Psoas muscle (tissue), 8 donors: ENCODE measurements around the gene FAM219B. TPM values are rescaled to one million over a fixed set of nuclear protein-coding genes. Genes with fewer than 3 reads are reported as not detected.
A peak's percentile ranks its signal among the peaks of the same experiment; 100 is the strongest.

ENCODE experiments used
- ATAC-seq, 4 donors: fragments of 200-7000 bp; cut with Tn5 transposase; one replicate each; pipeline ENCODE4 v1.9.1; 2020; ENCODE audit warnings: moderate library complexity in 3 of 4, mild to moderate bottlenecking in 2 of 4
- DNase-seq, 2 donors: peaks; one replicate each; pipeline ENCODE4 v3.0.0-alpha.2; 2020
- H3K27ac ChIP-seq: fragments of 200-600 bp; one replicate; pipeline ENCODE4 v1.8.0; 2022
- H3K27me3 ChIP-seq, 3 donors: fragments of 200-600 bp in 1 of 3; one replicate each; pipeline versions ENCODE4 v1.6.1 to v1.8.0; 2013 to 2022; ENCODE audit warnings: low read length in 2 of 3, mild to moderate bottlenecking in 2 of 3, moderate library complexity in 1 of 3; ENCODE audit not compliant: insufficient read depth in 3 of 3
- H3K36me3 ChIP-seq, 2 donors: fragments of 200-600 bp in 1 of 2; one replicate each; pipeline versions ENCODE4 v1.6.1 to v1.8.0; 2013 to 2022; ENCODE audit warnings: low read depth in 1 of 2, mild to moderate bottlenecking in 1 of 2, moderate library complexity in 1 of 2; ENCODE audit not compliant: insufficient read depth in 1 of 2
- H3K4me1 ChIP-seq: fragments of 200-600 bp; one replicate; pipeline ENCODE4 v1.8.0; 2022
- H3K4me3 ChIP-seq: fragments of 200-600 bp; one replicate; pipeline ENCODE4 v1.8.0; 2022; ENCODE audit warnings: mild to moderate bottlenecking
- H3K9me3 ChIP-seq: fragments of 200-600 bp; one replicate; pipeline ENCODE4 v1.8.0; 2022
- WGBS, 3 donors: extraction: QIAGEN DNeasy Blood & Tissue Kit; methylation state at CpG; one replicate each; pipeline versions ENCODE4 v1.1.6 to v1.1.7; 2013; 5-methylcytosine and 5-hydroxymethylcytosine counted together
- intact Hi-C, 2 donors: fragments of 100-400 bp; cut with DNase I; formaldehyde crosslinking; loops; one replicate each; pipeline versions ENCODE4 v1.11.0 to v1.14.2; 2022
- polyA plus RNA-seq, 3 donors: library from polyadenylated mRNA; stranded (reverse); fragments of 200-250 nt; gene quantifications; one replicate each; pipeline ENCODE4 v1.2.3, GENCODE V29; 2013
- total RNA-seq, 4 donors: library from RNA; stranded (reverse); fragmentation: NEBNext Ultra II Directional in 2 of 4; extraction: Animal tissue kit (Norgen Biotek cat#: 25700) in 2 of 4; gene quantifications; one replicate each; pipeline versions ENCODE4 v1.2.1 to v1.2.4, GENCODE V29; 2021 to 2023
- TF ChIP-seq, protein P1 (sequence below): fragments of 200-600 bp; IDR thresholded peaks from one replicate; pipeline ENCODE4 v1.8.0; 2022; ENCODE audit warnings: antibody characterized with exemption
- donor health status: healthy with polysubstance abuse.
- donor health status: DM: no; HTN: no; CAD: no; lungs with moderate emphysema.
- donor health status: Bipolar disorder and iron deficiency.
- donor health status: healthy.
- donor health status: DM: yes; HTN: yes; CAD: no.
- donor health status: DM: no; HTN: no; CAD: no.
- donor health status: DM: no; HTN: no; CAD: no.
- donor health status: DM: yes; HTN: yes; CAD: no.

FAM219B gene
- total and polyA plus RNA-seq, 7 donors = 26.5 to 78.0 (median 48.4) TPM

DNA sequence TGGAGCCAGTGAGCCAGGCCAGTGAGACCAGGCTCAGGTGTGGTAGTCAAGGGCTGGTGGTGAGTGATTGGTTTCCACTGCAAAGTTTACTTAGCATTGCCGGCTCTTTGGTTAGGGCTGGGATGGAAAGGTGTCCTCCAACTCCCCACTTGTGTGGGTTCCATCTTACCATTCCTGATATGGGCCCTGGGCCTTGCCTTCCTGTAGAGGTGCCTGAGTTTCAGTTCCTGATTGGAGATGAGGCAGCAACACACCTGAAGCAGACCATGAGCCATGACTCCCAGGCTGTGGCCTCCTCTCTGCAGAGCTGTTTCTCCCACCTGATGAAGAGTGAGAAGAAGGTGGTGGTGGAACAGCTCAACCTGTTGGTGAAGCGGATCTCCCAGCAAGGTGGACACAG is 13.7 kb downstream of the FAM219B start:
- peaks cover 13 to 58% of the 10 kb centered on the region in 2 donors for H3K36me3 ChIP-seq

DNA sequence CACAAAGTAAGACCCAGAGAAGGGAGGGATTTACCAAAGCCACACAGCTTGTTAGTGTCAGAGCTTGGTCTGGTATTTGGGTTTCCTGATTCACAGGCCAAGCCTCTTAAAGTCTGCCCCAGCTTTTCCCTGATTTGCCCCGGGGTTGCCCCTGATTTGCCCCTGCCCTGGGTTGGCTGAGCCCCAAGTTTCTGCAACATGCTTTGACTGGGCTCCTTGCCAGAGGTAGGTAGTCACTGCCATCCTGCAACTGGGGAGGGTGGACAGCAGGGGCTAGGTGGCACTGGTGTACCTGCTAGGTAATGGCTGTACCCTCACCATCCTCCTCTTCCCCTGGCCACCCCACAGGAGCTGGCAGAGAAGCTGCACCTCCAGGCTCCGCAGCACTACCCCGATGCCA is 14.3 kb downstream of the FAM219B start:
- Histone ChIP-seq H3K36me3 (peaks cover 6 to 51% of the 10 kb centered on the region in 2 donors), H3K27ac (peak overlapping the region; percentile 90), H3K4me3 (no peak overlapping the region), H3K9me3 (no peaks in the 10 kb centered on the region), H3K4me1 (peaks cover 18% of the 10 kb centered on the region), H3K27me3 (no peaks in the 10 kb centered on the region)
- ATAC-seq (no peak), DNase-seq (peak in 1 of 2 donors; percentile 41)
- WGBS, 3 donors = 89 to 98% (median 91%) methylated on average over 3 of the region's 3 CpGs
- TF ChIP-seq, protein P1, sequence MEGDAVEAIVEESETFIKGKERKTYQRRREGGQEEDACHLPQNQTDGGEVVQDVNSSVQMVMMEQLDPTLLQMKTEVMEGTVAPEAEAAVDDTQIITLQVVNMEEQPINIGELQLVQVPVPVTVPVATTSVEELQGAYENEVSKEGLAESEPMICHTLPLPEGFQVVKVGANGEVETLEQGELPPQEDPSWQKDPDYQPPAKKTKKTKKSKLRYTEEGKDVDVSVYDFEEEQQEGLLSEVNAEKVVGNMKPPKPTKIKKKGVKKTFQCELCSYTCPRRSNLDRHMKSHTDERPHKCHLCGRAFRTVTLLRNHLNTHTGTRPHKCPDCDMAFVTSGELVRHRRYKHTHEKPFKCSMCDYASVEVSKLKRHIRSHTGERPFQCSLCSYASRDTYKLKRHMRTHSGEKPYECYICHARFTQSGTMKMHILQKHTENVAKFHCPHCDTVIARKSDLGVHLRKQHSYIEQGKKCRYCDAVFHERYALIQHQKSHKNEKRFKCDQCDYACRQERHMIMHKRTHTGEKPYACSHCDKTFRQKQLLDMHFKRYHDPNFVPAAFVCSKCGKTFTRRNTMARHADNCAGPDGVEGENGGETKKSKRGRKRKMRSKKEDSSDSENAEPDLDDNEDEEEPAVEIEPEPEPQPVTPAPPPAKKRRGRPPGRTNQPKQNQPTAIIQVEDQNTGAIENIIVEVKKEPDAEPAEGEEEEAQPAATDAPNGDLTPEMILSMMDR = no peak
- intact Hi-C loops = no loop called here

More for the DNA sequence above, 13.7 kb downstream of the FAM219B start:
- no peak overlapping the region for H3K27ac ChIP-seq
- DNase-seq (peak in 1 of 2 donors; percentile 8), ATAC-seq (no peak)
- intact Hi-C loops = no loop called here
- H3K4me1 ChIP-seq = peaks cover 18% of the 10 kb centered on the region
- WGBS, 3 donors = 93 to 96% (median 96%) methylated on average over 2 of the region's 2 CpGs
- no peak overlapping the region for H3K4me3 ChIP-seq
- H3K9me3 ChIP-seq = no peaks in the 10 kb centered on the region
- no peaks in the 10 kb centered on the region for H3K27me3 ChIP-seq
- TF ChIP-seq, protein P1 = no peak

DNA sequence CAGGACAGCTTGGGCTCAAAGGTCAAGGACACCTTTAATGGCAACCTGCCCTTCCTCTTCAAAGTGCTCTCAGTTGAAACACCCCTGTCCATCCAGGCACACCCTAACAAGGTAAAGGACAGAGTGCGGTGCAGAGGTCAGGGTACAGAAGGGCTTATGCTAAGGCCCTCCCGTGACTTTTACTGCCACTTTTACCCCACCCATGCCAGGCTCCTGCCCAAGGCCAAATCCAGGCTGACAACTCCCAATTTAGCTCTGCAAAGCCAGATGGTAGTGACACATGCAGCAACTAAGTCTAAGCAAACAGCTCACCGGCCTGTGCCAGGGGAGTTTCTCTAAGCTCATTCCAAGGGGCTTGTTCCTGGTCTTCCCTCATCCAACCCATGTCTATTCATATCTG is 15.2 kb downstream of the FAM219B start:
- TF ChIP-seq, protein P1 = no peak
- H3K4me3 ChIP-seq = peak overlapping the region; percentile 95
- ATAC-seq = peak in 2 of 4 donors; percentile 33 to 52
- no peaks in the 10 kb centered on the region for H3K27me3 ChIP-seq
- WGBS, 3 donors = 44 to 54% (median 52%) methylated on average over 3 of the region's 3 CpGs
- H3K36me3 ChIP-seq = peaks cover 0 to 44% of the 10 kb centered on the region in 2 donors
- H3K27ac ChIP-seq = peak overlapping the region; percentile 90
- no peak for DNase-seq
- no peaks in the 10 kb centered on the region for H3K9me3 ChIP-seq
- intact Hi-C loops = no loop called here
- H3K4me1 ChIP-seq = peaks cover 18% of the 10 kb centered on the region

DNA sequence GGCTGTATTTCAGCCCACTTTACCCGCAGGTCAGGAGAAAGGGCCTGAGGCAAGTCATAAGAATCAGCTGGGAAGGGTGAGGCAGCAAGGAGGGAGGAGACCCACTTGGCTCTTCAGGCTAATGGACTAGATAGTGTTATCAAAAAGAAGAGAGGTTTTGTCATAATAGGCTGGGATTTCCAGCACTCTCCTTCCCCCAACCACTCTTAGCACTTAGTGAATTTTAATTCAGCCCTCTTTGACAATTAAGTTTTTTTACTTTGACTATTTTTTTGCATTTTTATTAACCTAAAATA is 16.0 kb downstream of the FAM219B start:
- TF ChIP-seq, protein P1 = no peak
- ATAC-seq (no peak), DNase-seq (no peak)
- H3K36me3 ChIP-seq = peaks cover 0 to 35% of the 10 kb centered on the region in 2 donors
- H3K4me3 ChIP-seq = peak overlapping the region; percentile 95
- intact Hi-C loops = no loop called here
- no peaks in the 10 kb centered on the region for H3K27me3 ChIP-seq
- H3K4me1 ChIP-seq = peaks cover 18% of the 10 kb centered on the region
- H3K27ac ChIP-seq = peak overlapping the region; percentile 90
- WGBS, 3 donors = 0 to 14% (median 5%) methylated on average over 1 of the region's 1 CpG
- no peaks in the 10 kb centered on the region for H3K9me3 ChIP-seq
